HG03571 (cell line): ENCODE results near the gene FNDC5.
"Not testable (repeated sequence)": the region's sequence is repeated elsewhere in the genome, so short reads cannot be mapped to it uniquely, and the experiment has no call there.

Experiments used
- ATAC-seq: cut with Tn5 transposase; IDR thresholded peaks from one replicate; pipeline ENCODE4 v1.9.1; 2021; ENCODE audit not compliant: unreplicated experiment

FNDC5 gene

DNA sequence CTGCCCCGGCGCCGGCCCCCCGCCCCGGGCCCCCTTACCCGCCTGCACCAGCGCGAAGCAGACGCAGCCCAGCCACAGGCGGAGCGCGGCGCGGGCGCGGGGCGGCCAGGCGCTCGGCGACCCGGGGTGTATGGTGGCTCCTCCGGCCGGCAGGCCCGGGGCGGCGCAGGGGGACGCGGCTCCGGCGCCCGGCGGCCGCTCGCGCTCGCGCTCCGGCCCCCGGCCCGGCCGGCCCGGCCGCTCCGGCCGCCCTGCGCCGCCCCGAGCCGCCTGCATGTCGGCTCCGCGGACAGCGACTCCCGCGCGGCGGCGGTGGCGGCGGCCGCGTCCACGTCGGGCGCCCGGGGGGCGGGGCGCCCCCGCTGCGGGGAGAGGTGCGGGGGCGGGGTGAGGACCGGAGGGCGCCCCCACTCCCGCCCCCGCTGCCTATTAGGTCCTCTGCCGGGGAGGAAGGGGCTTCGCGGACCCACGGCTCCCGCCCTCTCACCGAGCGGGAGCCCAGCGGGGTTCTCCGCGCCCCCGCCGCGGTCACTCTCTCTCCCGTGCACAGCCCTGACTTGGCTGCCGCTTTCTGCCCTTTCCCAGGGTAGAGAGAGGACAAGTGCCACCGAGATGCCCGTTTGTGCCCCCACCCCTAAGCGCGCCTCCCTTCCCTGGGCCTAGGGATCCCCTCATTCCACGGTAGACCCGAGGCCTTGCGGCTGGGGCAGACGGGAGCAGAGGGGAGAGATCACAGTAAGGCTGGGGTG is at the start of gene FNDC5:
Gene FNDC5, minus strand, starts transcription at position 298 of the 749 bp plus-strand sequence.
- ATAC-seq, result no peak

- ATAC-seq, result no peak
These were observed 49.4 kb upstream of the FNDC5 start for GRCh38 chr1:32919811-32920733.

DNA sequence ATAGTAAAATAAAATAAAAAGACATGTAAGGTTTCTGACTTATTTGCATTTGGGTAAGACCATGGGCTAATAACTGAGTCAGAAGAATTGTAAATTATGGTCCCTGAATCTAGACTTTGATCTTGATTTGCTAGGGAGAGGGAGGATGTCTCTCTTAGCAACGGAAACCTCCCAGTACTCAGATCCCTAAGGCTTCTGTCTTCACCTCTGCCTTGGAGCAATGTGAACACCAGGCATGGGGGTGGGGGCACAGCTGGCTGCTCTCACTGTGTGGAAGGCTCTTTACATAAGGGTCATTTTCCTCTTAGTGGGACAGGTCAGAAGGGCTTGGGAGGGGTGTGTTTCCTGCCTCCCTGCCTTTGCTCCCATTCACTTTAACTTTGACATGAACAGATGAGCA is 47.5 kb upstream of the FNDC5 start:
- no peak for ATAC-seq

GRCh38 chr1:32917521-32917920 is 46.8 kb upstream of the FNDC5 start:
- ATAC-seq, result no peak

GRCh38 chr1:32915766-32916706 is 45.3 kb upstream of the FNDC5 start:
- no peak for ATAC-seq

DNA sequence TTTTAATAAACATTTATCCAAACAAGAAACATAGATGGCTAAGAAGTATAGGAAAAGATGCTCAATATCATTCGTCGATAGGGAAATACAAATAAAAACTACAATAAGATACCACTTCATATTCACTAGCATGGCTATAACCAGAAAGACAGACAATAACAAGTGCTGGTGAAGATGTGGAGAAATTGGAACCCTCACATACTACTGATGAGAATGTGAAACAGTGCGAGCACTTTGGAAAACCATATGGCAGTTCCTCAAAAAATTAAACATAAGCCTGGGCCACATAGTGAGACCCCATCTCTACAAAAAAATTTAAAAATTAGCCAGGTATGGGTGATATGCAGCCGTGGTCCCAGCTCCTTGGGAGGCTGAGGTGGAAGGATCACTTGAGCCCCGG is 39.6 kb upstream of the FNDC5 start:
- no peak for ATAC-seq

- no peak for ATAC-seq
These were observed 36.7 kb upstream of the FNDC5 start for GRCh38 chr1:32907435-32907834.

GRCh38 chr1:32906654-32907053 is 35.9 kb upstream of the FNDC5 start:
- no peak for ATAC-seq

DNA sequence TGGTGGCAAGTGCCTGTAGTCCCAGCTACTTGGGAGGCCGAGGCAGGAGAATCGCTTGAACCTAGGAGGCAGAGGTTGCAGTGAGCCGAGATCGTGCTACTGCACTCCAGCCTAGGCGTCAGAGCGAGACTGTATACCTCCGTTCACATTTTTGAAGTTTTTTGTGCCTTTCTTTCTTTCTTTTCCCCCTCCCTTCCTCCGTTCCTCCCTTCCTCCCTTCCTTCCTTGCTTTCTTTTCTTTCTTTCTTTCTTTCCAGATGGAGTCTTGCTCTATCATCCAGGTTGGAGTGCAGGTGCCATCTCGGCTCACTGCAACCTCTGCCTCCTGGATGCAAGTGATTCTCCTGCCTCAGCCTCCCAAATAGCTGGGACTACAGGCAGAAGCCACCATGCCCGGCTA is 34.9 kb upstream of the FNDC5 start:
- ATAC-seq, result not testable (repeated sequence)

DNA sequence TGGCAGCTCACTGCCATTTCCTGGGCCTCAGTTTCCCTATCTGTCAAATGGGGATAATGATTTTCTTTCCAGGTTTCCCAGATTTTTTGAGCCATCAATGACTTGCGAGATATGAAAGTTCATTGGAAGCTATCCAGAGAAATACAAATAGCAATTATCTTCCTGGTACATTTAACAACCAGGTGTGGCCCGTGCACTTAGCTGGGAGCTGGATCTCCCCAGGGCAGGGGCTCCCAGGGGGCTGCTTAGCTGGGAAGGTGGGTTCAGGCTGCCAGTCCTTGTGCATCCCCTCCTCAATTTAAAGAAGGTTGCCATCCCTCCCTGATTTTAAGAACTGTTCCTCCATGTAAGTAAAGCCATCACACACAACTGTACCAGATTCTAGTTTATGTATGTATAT is 34.1 kb upstream of the FNDC5 start:
- ATAC-seq, result no peak

- no peak for ATAC-seq
These were observed 33.5 kb upstream of the FNDC5 start for GRCh38 chr1:32903991-32904785.

DNA sequence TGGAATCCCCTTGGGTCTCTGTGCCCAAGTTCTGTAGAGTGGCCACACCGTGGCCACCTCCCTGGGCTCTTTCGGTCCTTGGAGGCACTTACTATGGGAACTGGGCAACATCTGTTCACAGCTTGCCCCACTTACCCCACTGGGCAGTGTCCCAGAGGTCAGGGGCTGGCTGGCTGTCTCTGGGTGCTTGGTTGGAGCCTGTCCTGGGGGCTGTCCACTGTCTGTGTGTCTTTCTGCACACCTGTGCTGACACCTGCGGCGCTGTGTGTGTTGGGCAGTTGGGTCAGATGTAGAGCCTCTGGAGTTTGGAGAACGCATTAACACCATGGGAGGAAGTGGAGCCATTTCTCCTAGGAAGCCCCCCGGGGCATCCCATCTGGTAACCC is 31.8 kb upstream of the FNDC5 start:
- no peak for ATAC-seq

DNA sequence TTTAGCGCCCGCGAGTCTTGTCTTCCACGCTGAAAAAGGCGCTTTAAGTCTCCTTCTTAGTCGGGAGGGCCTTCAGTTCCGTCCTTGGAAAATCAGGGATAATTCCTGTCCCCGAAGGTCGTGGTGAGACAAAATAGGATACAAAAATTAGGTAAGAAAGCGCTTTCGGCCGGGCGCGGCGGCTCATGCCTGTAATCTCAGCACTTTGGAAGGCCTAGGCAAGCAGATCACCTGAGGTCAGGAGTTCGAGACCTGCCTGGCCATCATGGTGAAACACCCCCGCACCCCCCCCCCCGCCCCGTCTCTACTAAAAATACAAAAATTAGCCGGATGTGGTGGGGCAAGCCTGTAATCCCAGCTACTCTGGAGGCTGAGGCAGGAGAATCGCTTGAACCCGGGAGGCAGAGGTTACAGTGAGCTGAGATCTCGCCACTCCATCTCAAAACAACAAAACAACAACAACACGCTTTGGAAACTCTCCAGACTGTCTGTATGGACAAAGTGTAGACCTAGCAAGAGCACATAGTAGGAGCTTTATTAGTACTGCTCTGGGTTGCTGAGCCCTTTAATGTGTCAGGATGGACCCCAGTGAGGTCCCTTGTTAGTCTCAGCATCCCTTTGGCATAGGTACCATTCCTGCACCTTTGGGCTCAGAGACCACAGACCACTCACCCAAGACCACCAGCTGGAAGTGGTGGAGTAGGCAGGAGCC is 31.3 kb upstream of the FNDC5 start:
- no peak for ATAC-seq

- no peak for ATAC-seq
These were observed 30.5 kb upstream of the FNDC5 start, which contains the start of gene TMEM54 for GRCh38 chr1:32900956-32901822. TMEM54 (minus strand) TSS chr1:32901389; CDS start chr1:32901238, 151 bp downstream.

DNA sequence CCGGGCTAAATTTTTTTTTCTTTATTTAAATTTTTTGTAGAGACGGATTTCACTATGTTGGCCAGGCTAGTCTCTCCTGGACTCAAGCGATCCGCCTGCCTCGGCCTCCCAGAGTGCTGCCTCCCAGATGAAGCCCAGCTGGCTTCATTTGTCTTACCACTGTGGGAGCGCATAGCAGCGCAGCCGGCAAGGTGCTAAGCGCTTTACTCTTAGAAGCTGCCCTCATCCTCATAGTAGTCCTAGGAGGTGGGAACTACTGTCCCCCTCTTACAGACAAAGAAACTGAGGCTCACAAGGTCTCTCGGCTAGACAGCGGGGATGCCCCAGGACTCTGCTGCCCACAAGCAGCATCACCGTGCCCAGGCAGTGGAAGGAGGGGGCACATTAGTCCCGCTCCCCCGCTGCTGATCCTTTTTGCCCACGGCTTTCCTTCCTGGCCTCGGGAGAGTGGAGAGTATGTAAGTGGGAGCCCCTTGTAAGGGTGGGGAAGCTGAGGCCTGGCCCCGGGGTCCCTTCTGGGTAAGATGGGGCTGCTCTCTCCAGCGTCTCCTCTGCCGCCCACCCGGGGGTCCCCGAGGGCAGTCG is 29.8 kb upstream of the FNDC5 start:
- no peak for ATAC-seq

GRCh38 chr1:32899586-32900296 is 29.0 kb upstream of the FNDC5 start:
- ATAC-seq, result no peak

DNA sequence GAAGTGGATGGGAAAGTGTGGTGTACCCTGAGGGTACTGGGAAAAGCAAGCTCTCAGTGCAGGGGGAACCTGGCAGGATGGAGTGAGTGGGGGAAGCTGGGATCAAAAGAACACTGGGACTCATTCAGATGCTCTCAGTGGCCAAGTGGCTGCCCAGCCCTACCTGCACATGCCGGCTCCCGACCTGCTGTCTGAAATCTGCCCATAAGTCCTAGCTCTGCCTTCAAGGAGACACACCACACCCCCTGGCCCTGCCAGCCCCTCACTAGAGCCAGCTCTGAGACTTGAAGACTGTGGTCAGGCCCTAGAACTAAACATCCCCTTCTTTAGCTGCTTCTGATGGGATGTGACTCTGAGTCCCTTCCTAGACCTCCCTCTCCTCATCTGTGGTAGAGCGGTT is 28.2 kb upstream of the FNDC5 start:
- no peak for ATAC-seq

- no peak for ATAC-seq
These were observed 27.3 kb upstream of the FNDC5 start for GRCh38 chr1:32898056-32898455.
